Cardiac fibroblast (primary cell): ENCODE measurements around the gene REN.

ENCODE experiments used
- DNase-seq, 2 donors: peaks; one replicate each; pipeline versions ENCODE4 v3.0.0 to v3.0.0-alpha.2; 2010; ENCODE audit warnings: low read depth in 2 of 2
- H3K4me3 ChIP-seq, 2 donors: replicated peaks in 1 of 2; 1 replicate in 1 of 2; 2 replicates in 1 of 2; pipeline ENCODE4 v1.5.1; 2011; ENCODE audit warnings: low read depth in 2 of 2, low read length in 2 of 2, mild to moderate bottlenecking in 2 of 2, moderate library complexity in 1 of 2
- CTCF ChIP-seq: IDR thresholded peaks from one replicate; pipeline ENCODE4 v1.5.1; 2011; ENCODE audit warnings: low read depth, mild to moderate bottlenecking, low read length, inconsistent platforms

Gene REN

GRCh38 chr1:204145033-204145504, 21.1 kb downstream of the REN start:
- no peak overlapping the region for H3K4me3 ChIP-seq
- TF ChIP-seq CTCF, result no peak
- DNase-seq, result no peak

GRCh38 chr1:204143276-204144041, 22.7 kb downstream of the REN start:
- DNase-seq, result no peak
- no peak for TF ChIP-seq CTCF
- H3K4me3 ChIP-seq, result no peak overlapping the region

GRCh38 chr1:204142032-204142974, 23.8 kb downstream of the REN start:
- H3K4me3 ChIP-seq, result no peak overlapping the region
- peak; percentile 4 for TF ChIP-seq CTCF
- DNase-seq, result no peak

- DNase-seq, result no peak
- no peak for TF ChIP-seq CTCF
- no peak overlapping the region for H3K4me3 ChIP-seq
Measured at GRCh38 chr1:204141131-204141530, 25.0 kb downstream of the REN start.

- no peak overlapping the region for H3K4me3 ChIP-seq
- TF ChIP-seq CTCF, result no peak
- DNase-seq, result no peak
Measured at GRCh38 chr1:204139952-204140351, 26.2 kb downstream of the REN start.

- no peak for TF ChIP-seq CTCF
- H3K4me3 ChIP-seq, result no peak overlapping the region
- no peak for DNase-seq
Measured at GRCh38 chr1:204139088-204139487, 27.0 kb downstream of the REN start.
